Testis (tissue), 5 donors: ENCODE data around the gene SIGLECL1. TPM values are rescaled to one million over a fixed set of nuclear protein-coding genes. Genes with fewer than 3 reads are reported as not detected.

Source experiments
- DNase-seq: peaks from one replicate; pipeline ENCODE4 v3.0.0-alpha.2; 2019
- H3K27ac ChIP-seq, 2 donors: fragments of 200-600 bp; sonication (generic); one replicate each; pipeline ENCODE4 v1.5.1; 2019
- H3K27me3 ChIP-seq: fragments of 200-600 bp; sonication (generic); one replicate; pipeline ENCODE4 v1.5.1; 2019
- H3K36me3 ChIP-seq: fragments of 200-600 bp; sonication (generic); one replicate; pipeline ENCODE4 v1.5.1; 2017; ENCODE audit warnings: low read depth; ENCODE audit errors: missing control alignments
- H3K4me1 ChIP-seq: fragments of 200-600 bp; sonication (generic); one replicate; pipeline ENCODE4 v1.5.1; 2019
- H3K4me3 ChIP-seq, 2 donors: fragments of 200-600 bp; sonication (generic); one replicate each; pipeline ENCODE4 v1.5.1; 2017 to 2019
- H3K9me3 ChIP-seq: fragments of 200-600 bp; sonication (generic); one replicate; pipeline ENCODE4 v1.5.1; 2017
- POLR2A ChIP-seq: fragments of 450-650 bp; IDR thresholded peaks from one replicate; pipeline ENCODE4 v1.6.1; 2017; ENCODE audit warnings: antibody characterized with exemption, mild to moderate bottlenecking, moderate library complexity
- WGBS, 2 donors: methylation state at CpG; one replicate each; pipeline ENCODE4 v1.1.5; 2018; 5-methylcytosine and 5-hydroxymethylcytosine counted together
- intact Hi-C: fragments of 100-400 bp; cut with DNase I; formaldehyde crosslinking; loops from one replicate; pipeline ENCODE4 v1.15.1; 2023; ENCODE audit warnings: low total_unique reads
- long read RNA-seq, 2 donors: transcript quantifications; one replicate each; lab custom pipeline, GENCODE V29; 2026
- polyA plus RNA-seq: library from polyadenylated mRNA; stranded (reverse); fragments of 350-450 nt; fragmentation: Illumina TruSeq; extraction: RNeasy Lipid Tissue Mini Kit (QIAGEN cat#74804); gene quantifications from one replicate; pipeline ENCODE4 v1.2.3, GENCODE V29; 2014; ENCODE audit warnings: low read depth, low replicate concordance; ENCODE audit not compliant: insufficient read depth
- total RNA-seq, 2 donors: library from RNA; depleted of rRNA; stranded (reverse); fragments of >200 nt; gene quantifications; one replicate each; pipeline ENCODE4 v1.2.3, GENCODE V29; 2016
- TF ChIP-seq, protein P1 (sequence below), 3 experiments: fragments of 450-650 bp in 2 of 3; fragments of 200-600 bp in 1 of 3; sonication (generic) in 1 of 3; IDR thresholded peaks; one replicate each; pipeline ENCODE4 v1.5.1; 2016 to 2019; ENCODE audit warnings: antibody characterized with exemption in 3 of 3, mild to moderate bottlenecking in 2 of 3, moderate library complexity in 1 of 3

The SIGLECL1 gene
- total RNA-seq, result 10 to 100 TPM; 18.7 to 23.8 TPM
- polyA plus RNA-seq, result 103 TPM
- long read RNA-seq, donor 1, result 0 reads
- long read RNA-seq, donor 2, result 0 reads

DNA sequence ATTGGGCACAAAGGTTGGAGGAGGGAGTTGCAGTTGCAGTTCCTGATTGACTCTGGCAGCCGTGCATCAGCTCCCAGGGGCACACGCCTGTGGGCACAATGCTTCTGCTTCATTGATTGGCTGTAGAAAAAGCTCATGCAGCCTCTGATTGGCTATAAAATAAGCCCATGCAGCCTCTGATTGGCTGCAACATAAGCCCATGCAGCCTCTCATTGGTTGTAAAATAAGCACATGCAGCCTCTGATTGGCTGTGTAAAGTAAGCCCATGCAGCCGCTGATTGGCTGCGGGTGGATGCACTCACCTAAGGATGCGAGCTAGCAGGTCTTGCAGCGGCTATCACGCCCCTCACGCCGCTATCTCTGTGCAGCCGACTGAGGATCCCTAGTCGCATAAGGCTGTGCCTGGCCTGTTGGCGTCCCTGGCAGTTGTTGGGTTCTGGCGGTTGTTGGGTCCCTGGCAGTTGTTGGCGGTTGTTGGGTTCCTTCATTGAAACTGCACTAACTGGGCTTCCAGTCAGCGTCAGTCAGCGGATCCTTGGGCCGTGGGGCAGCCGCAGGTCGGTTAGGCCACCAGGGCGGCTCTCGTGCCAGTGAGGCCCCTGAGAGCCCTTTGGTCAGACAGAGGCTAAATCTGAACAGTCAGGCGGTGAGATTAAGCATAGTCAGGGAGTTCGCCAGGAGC is at the start of gene SIGLECL1:
TSS of gene SIGLECL1 (plus strand) at position 295 of the 682 bp plus-strand sequence. CDS start 12,993 bp downstream, outside the sequence.
- Histone ChIP-seq H3K27me3 (no peaks in the 10 kb centered on the region), H3K4me3 (peak within 1 kb of the TSS; percentile 31 to 49), H3K9me3 (no peaks in the 10 kb centered on the region), H3K4me1 (no peaks in the 10 kb centered on the region), H3K27ac (no peak within 1 kb of the TSS), H3K36me3 (no peaks in the 10 kb centered on the region)
- peak; percentile 81 for DNase-seq
- WGBS, 2 donors, result 77 to 94% methylated on average over 18 to 22 of the region's 23 CpGs
- intact Hi-C loops, result no loop called here
- TF ChIP-seq, protein P1, sequence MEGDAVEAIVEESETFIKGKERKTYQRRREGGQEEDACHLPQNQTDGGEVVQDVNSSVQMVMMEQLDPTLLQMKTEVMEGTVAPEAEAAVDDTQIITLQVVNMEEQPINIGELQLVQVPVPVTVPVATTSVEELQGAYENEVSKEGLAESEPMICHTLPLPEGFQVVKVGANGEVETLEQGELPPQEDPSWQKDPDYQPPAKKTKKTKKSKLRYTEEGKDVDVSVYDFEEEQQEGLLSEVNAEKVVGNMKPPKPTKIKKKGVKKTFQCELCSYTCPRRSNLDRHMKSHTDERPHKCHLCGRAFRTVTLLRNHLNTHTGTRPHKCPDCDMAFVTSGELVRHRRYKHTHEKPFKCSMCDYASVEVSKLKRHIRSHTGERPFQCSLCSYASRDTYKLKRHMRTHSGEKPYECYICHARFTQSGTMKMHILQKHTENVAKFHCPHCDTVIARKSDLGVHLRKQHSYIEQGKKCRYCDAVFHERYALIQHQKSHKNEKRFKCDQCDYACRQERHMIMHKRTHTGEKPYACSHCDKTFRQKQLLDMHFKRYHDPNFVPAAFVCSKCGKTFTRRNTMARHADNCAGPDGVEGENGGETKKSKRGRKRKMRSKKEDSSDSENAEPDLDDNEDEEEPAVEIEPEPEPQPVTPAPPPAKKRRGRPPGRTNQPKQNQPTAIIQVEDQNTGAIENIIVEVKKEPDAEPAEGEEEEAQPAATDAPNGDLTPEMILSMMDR (IDR thresholded peaks at IDR 0.05), result no peak
- TF ChIP-seq POLR2A, result no peak

DNA sequence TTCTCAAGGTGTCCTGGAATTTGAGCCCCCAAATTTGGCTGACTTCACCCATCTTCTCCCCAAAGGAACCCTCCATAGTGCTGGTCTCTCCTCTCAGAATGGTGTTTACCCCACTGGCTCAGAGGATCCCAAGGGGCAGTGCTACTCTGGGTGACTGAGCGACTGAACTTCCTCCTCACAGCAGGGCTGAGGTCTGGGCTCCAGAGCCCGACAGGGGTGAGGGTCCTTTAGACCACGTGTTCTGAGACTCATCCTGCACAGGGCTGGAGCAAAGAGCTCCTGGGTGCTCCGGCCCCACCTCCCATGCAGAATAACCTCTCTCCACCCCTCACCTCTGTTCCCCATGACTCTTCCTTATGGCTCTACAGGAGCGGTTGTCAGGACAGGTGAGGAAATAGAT is 49.2 kb upstream of the SIGLECL1 start:
- Histone ChIP-seq H3K27ac (no peak overlapping the region), H3K36me3 (no peaks in the 10 kb centered on the region), H3K9me3 (no peaks in the 10 kb centered on the region), H3K4me3 (no peak overlapping the region), H3K4me1 (no peaks in the 10 kb centered on the region), H3K27me3 (no peaks in the 10 kb centered on the region)
- no peak for DNase-seq
- TF ChIP-seq POLR2A, result no peak
- TF ChIP-seq, protein P1 (IDR thresholded peaks at IDR 0.05), result no peak
- intact Hi-C loops, result no loop called here
- 65 to 75% methylated on average over 5 of the region's 5 CpGs for WGBS, 2 donors

DNA sequence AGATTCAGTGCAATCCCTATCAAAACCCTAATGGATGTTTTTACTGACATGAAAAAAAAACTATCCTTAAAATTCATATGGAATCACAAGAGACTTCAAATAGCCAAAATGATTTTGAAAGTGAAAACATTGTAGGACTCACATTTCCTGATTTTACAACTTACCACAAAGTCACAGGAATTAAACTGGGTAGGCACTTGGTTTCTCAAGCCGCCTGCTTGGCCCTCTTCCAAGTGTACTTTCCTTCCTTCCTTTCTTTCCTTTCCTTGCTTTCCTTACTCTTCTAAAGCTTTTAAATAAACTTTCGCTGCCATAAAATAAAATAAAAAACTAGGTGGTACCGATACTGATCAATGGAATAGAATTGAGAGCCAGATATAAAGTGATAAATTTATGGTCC is 47.0 kb upstream of the SIGLECL1 start:
- TF ChIP-seq, protein P1 (IDR thresholded peaks at IDR 0.05), result no peak
- Histone ChIP-seq H3K9me3 (no peaks in the 10 kb centered on the region), H3K4me1 (no peaks in the 10 kb centered on the region), H3K36me3 (no peaks in the 10 kb centered on the region), H3K4me3 (no peak overlapping the region), H3K27ac (no peak overlapping the region), H3K27me3 (no peaks in the 10 kb centered on the region)
- WGBS, 2 donors, result 73% methylated on average over 3 of the region's 3 CpGs
- DNase-seq, result no peak
- intact Hi-C loops, result no loop called here

DNA sequence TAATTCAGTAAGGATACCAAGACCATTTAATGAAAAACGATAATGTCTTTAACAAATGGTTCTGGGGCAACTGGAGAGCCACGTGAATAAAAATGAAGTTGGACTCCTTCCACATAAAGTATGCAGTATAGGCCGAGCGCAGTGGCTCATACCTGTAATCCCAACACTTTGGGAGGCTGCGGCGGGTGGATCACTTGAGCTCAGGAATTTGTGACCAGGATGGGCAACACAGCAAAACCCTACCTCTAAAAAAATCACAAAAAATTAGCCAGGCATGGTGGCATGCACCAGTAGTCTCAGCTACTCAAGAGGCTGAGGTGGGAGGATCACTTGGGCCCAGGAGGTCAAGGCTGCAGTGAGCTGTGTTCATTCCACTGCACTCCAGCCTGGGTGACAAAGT is 46.6 kb upstream of the SIGLECL1 start:
- 78 to 86% methylated on average over 5 to 6 of the region's 6 CpGs for whole genome bisulfite sequencing, 2 donors
- intact Hi-C loops, result no loop called here

More for the DNA sequence above, 46.6 kb upstream of the SIGLECL1 start:
- no peak overlapping the region for H3K27ac ChIP-seq
- H3K9me3 ChIP-seq, result no peaks in the 10 kb centered on the region
- no peaks in the 10 kb centered on the region for H3K27me3 ChIP-seq
- DNase-seq, result no peak
- no peak overlapping the region for H3K4me3 ChIP-seq
- H3K4me1 ChIP-seq, result no peaks in the 10 kb centered on the region
- TF ChIP-seq POLR2A, result no peak
- TF ChIP-seq, protein P1 (IDR thresholded peaks at IDR 0.05), result no peak
- no peaks in the 10 kb centered on the region for H3K36me3 ChIP-seq
